Measurements from ENCODE around the gene UGT3A1. TPM values are rescaled to one million over a fixed set of nuclear protein-coding genes. Genes with fewer than 3 reads are reported as not detected.

UGT3A1 gene
- total RNA-seq, 1 donor from 2014 or later = not detected

- ATAC-seq = no peak
Observed at GRCh38 chr5:35908228-35908627, 83.0 kb downstream of the UGT3A1 start.

DNA sequence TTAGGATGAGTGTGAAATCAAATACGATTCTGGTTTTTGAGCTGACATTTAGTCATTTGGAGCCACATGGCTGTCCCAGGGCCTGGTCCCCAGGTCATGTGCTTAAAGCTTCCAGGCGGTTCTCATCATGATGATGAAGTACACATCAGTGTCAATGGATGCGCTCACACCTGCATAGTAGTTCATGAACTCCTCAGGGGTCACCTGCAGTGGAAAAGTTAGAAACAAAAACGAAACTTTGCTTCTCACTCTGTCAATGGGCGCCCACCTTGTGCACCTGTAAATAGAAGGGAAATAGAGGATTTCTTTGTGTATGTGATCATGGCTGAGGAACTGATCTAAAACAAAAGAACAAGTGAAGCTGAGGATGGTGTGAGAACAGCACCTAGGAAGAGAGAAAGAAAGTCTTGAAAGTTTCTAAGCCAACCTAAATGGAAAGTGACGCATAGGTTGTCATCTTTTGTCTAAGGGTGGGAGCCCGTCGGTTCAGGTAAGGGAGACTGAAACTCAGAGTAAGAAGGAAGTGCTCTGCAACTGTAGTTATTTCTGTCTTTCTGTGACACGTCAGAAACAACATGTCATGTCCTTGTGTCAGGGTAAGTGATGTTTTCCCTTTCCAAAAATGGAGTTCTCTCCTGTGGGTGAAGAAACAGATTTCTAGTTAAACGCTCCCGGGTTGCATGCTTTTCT lies 86.6 kb downstream of the UGT3A1 start:
- no peak for ATAC-seq

DNA sequence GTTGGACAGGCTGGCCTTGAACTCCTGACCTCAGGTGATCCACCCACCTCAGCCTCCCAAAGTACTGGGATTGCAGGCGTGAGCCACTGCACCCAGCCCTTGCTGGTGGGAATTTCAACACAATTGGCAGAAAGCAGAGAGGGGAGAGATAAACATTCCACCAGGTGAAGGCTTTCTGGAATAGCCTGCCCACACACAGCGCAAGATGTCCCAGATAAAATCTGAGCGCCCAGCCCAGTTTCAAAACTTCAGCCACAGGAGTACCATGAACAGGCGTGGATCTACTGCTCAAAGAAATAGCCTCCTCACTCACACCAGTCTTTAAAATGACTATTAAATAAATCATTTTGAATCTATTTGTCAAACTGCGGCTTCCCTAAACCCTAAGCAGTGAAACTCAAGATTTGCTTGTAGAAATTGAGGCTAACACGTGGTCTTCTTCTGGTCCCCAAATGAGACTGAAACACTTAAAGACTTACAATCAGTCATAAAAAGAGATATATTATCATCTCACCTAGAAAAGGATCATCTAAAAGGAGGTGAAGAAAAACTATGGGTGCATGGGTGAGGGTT lies 87.5 kb downstream of the UGT3A1 start:
- no peak for ATAC-seq

- peak; percentile 15 for ATAC-seq
Observed at GRCh38 chr5:35902046-35902672, 89.0 kb downstream of the UGT3A1 start.

Other genes with a start within 250 kb of the UGT3A1 start
- 1.7 TPM for gene IL7R, start 134.5 kb downstream of the UGT3A1 start, total RNA-seq
- gene CAPSL, start 52.8 kb downstream of the UGT3A1 start, total RNA-seq = not detected
- gene UGT3A2, start 75.5 kb upstream of the UGT3A1 start, total RNA-seq = not detected
- 5.8 TPM for gene LMBRD2, start 160.5 kb upstream of the UGT3A1 start, total RNA-seq
- gene SKP2, start 160.7 kb upstream of the UGT3A1 start, total RNA-seq = 27.4 TPM

Data from esophagus mucosa (tissue), 1 donor.